Ovary (tissue), 9 donors: ENCODE measurements around the gene RYR1. TPM values are rescaled to one million over a fixed set of nuclear protein-coding genes. Genes with fewer than 3 reads are reported as not detected.

Source experiments
- DNase-seq, 5 donors: peaks; one replicate each; pipeline ENCODE4 v3.0.0-alpha.2; 2019 to 2020
- H3K27ac ChIP-seq, 2 donors: fragments of 200-600 bp; one replicate each; pipeline versions ENCODE4 v1.5.1 to v1.8.0; 2019 to 2022
- H3K27me3 ChIP-seq: fragments of 200-600 bp; one replicate; pipeline ENCODE4 v1.8.0; 2022
- H3K36me3 ChIP-seq: fragments of 200-600 bp; sonication (generic); one replicate; pipeline ENCODE4 v1.5.1; 2019
- H3K4me1 ChIP-seq: one replicate; pipeline ENCODE4 v1.8.1; 2013; ENCODE audit warnings: mild to moderate bottlenecking, moderate library complexity; ENCODE audit not compliant: insufficient read depth
- H3K4me3 ChIP-seq: fragments of 200-600 bp; sonication (generic); one replicate; pipeline ENCODE4 v1.5.1; 2017
- H3K9me3 ChIP-seq, 2 donors: fragments of 200-600 bp in 1 of 2; sonication (generic) in 1 of 2; one replicate each; pipeline versions ENCODE4 v1.5.1 to v1.8.1; 2013 to 2019; ENCODE audit warnings: mild to moderate bottlenecking in 1 of 2, moderate library complexity in 1 of 2
- EP300 ChIP-seq: sonication (generic); formaldehyde crosslinking; IDR thresholded peaks from one replicate; pipeline ENCODE4 v1.6.1; 2017; ENCODE audit warnings: antibody characterized with exemption
- POLR2A ChIP-seq: fragments of 450-650 bp; IDR thresholded peaks from one replicate; pipeline ENCODE4 v1.6.1; 2017; ENCODE audit warnings: antibody characterized with exemption, mild to moderate bottlenecking, moderate library complexity
- WGBS, 3 donors: extraction: QIAGEN DNeasy Blood & Tissue Kit in 1 of 3; methylation state at CpG; one replicate each; pipeline versions ENCODE4 v1.1.5 to v1.1.7; 2013 to 2017; 5-methylcytosine and 5-hydroxymethylcytosine counted together
- intact Hi-C, 4 donors: fragments of 100-400 bp; cut with DNase I; formaldehyde crosslinking; loops; one replicate each; pipeline versions ENCODE4 v1.11.0 to v1.15.1; 2022 to 2023
- polyA plus RNA-seq, 2 donors: library from polyadenylated mRNA; stranded (reverse); fragments of 200-250 nt in 1 of 2; fragments of 350-450 nt in 1 of 2; fragmentation: Illumina TruSeq in 1 of 2; extraction: RNeasy Lipid Tissue Mini Kit (QIAGEN cat#74804) in 1 of 2; gene quantifications; one replicate each; pipeline ENCODE4 v1.2.3, GENCODE V29; 2013 to 2014
- total RNA-seq, 7 donors: library from RNA; depleted of rRNA in 2 of 7; stranded (reverse); fragments of >200 nt in 2 of 7; fragmentation: NEBNext Ultra II Directional in 3 of 7; extraction: Animal tissue kit (Norgen Biotek cat#: 25700) in 3 of 7; gene quantifications; one replicate each; pipeline versions ENCODE4 v1.1.0 to v1.2.4, GENCODE V29; 2016 to 2023
- TF ChIP-seq, protein P1 (sequence below), 3 donors: fragments of 450-650 bp in 2 of 3; fragments of 200-600 bp in 1 of 3; IDR thresholded peaks; one replicate each; pipeline versions ENCODE4 v1.5.1 to v1.8.0; 2016 to 2022; ENCODE audit warnings: antibody characterized with exemption in 3 of 3, mild to moderate bottlenecking in 1 of 3
- donor health status: DM: no; HTN: no; CAD: no; lungs with moderate emphysema.
- donor health status: DM: no; HTN: no; CAD: no.
- donor health status: Bipolar disorder and iron deficiency.
- donor health status: DM: yes; HTN: yes; CAD: no.
- donor health status: DM: no; HTN: no; CAD: no.
- donor health status: DM: yes; HTN: yes; CAD: no.

Gene RYR1
- total and polyA plus RNA-seq, 9 donors = 0.57 to 2.6 (median 1.0) TPM

DNA sequence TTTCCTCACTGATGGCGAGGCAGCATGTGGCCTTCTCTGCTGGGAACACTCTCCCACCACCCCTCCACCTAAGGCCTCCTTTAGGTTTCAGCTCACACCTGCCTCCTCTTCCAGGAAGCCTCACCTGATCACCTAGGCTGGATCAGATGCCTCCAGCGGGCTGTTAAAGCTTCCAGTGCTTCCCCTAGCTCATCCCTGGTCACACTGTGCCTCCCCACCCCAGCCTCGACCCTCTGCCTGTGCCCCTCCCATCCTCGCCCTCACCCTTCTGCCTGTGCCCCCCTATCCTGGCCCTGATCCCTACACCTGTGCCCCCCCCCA lies 150.5 kb downstream of the RYR1 start:
- DNase-seq = no peak
- Histone ChIP-seq H3K36me3 (no peaks in the 10 kb centered on the region), H3K27ac (no peak overlapping the region), H3K27me3 (no peaks in the 10 kb centered on the region), H3K4me3 (no peak overlapping the region), H3K9me3 (no peaks in the 10 kb centered on the region), H3K4me1 (no peaks in the 10 kb centered on the region)
- 80 to 89% (median 82%) methylated on average over 4 of the region's 4 CpGs for WGBS, 3 donors
- intact Hi-C loops = no loop called here
- TF ChIP-seq EP300 (no peak), POLR2A (no peak)
- TF ChIP-seq, protein P1, sequence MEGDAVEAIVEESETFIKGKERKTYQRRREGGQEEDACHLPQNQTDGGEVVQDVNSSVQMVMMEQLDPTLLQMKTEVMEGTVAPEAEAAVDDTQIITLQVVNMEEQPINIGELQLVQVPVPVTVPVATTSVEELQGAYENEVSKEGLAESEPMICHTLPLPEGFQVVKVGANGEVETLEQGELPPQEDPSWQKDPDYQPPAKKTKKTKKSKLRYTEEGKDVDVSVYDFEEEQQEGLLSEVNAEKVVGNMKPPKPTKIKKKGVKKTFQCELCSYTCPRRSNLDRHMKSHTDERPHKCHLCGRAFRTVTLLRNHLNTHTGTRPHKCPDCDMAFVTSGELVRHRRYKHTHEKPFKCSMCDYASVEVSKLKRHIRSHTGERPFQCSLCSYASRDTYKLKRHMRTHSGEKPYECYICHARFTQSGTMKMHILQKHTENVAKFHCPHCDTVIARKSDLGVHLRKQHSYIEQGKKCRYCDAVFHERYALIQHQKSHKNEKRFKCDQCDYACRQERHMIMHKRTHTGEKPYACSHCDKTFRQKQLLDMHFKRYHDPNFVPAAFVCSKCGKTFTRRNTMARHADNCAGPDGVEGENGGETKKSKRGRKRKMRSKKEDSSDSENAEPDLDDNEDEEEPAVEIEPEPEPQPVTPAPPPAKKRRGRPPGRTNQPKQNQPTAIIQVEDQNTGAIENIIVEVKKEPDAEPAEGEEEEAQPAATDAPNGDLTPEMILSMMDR (IDR thresholded peaks at IDR 0.05) = no peak

DNA sequence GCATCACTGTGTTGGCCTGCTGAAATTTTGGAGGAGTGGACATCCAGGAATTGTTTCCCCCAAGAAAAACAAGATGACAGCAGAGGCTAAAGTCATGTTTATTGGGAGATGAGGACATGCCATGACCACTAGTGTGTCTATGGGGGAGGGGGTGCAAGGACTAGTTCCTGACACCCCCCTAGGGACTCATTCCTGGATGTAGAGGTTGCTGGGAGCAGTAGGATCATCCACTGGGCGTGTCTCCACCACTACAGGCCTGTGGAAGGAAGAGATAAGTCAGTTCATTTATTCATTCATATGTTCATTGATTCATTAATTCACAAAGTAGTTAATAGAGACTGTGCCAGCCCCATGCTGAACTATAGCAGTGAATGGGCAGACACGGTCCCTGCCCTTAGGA lies 154.1 kb downstream of the RYR1 start:
- Histone ChIP-seq H3K4me1 (no peaks in the 10 kb centered on the region), H3K9me3 (no peaks in the 10 kb centered on the region), H3K27me3 (no peaks in the 10 kb centered on the region), H3K27ac (no peak overlapping the region), H3K36me3 (no peaks in the 10 kb centered on the region), H3K4me3 (no peak overlapping the region)
- DNase-seq = no peak
- WGBS, 3 donors = 88 to 92% (median 91%) methylated on average over 2 of the region's 2 CpGs
- intact Hi-C loops = no loop called here
- TF ChIP-seq, protein P1 (IDR thresholded peaks at IDR 0.05) = no peak
- no peak for TF ChIP-seq POLR2A
- no peak for TF ChIP-seq EP300

DNA sequence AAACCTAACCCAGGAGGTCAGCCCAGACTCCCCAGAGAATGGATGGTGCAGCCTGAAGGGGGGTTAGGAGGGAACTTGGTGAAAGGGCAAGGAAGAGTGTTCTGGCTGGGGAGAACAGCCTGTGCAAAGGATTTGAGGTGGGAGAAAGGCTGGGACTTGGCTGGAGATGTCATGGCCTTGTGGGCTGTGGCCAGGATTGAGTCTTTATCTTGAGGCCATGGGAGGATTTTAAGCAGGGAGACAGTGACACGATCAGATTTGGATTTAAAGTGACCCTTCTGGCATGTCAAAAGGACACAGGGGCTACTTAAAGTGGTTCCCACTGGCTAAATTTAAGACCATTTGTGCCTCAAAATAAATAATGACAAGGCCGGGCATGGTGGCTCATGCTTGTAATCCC lies 154.6 kb downstream of the RYR1 start:
- no peak for DNase-seq
- no peaks in the 10 kb centered on the region for H3K4me1 ChIP-seq
- H3K9me3 ChIP-seq = no peaks in the 10 kb centered on the region
- H3K27me3 ChIP-seq = no peaks in the 10 kb centered on the region
- 66 to 72% (median 68%) methylated on average over 2 of the region's 2 CpGs for WGBS, 3 donors
- no peak overlapping the region for H3K4me3 ChIP-seq
- no peak overlapping the region for H3K27ac ChIP-seq
- H3K36me3 ChIP-seq = no peaks in the 10 kb centered on the region
- TF ChIP-seq EP300 (no peak), POLR2A (no peak)
- TF ChIP-seq, protein P1 (IDR thresholded peaks at IDR 0.05) = no peak
- intact Hi-C loops = no loop called here

DNA sequence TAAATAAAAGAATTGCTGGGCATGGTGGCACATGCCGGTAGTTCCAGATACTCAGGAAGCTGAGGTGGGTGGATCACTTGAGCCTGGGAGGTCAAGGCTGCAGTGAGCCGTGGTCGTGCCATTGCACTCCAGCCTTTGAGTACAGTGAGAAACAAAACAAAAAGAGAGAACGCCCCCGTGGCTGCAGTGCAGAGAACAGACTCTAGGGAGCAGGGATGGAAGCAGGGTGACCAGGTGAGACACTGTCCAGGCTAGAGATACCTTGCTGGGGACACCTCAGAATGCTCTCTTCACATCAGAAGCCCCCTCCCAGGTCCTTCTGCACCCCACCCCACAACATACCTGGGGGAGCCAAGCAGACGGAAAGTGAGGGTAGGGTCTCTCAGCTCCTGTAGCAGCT lies 159.4 kb downstream of the RYR1 start:
- Histone ChIP-seq H3K4me1 (no peaks in the 10 kb centered on the region), H3K4me3 (no peak overlapping the region), H3K27me3 (no peaks in the 10 kb centered on the region), H3K27ac (no peak overlapping the region), H3K36me3 (no peaks in the 10 kb centered on the region), H3K9me3 (no peaks in the 10 kb centered on the region)
- intact Hi-C loops = no loop called here
- TF ChIP-seq, protein P1 (IDR thresholded peaks at IDR 0.05) = no peak
- TF ChIP-seq EP300 = no peak
- no peak for TF ChIP-seq POLR2A
- 43 to 56% (median 52%) methylated on average over 6 of the region's 6 CpGs for WGBS, 3 donors
- DNase-seq = no peak
